Liver (tissue), 2 donors: Measurements from ENCODE around the gene DZANK1.

Experiments used
- CTCF ChIP-seq: fragments of 150-350 bp; IDR thresholded peaks from 2 replicates; pipeline ENCODE4 v1.5.1; 2017; ENCODE audit warnings: improper control_type of control experiment, low read depth, low read length; ENCODE audit not compliant: missing input control
- YY1 ChIP-seq: IDR thresholded peaks from 2 replicates; pipeline ENCODE4 v1.6.1; 2016; ENCODE audit warnings: antibody characterized with exemption, mild to moderate bottlenecking
- donor health status: healthy.

- no peak for TF ChIP-seq CTCF
- no peak for TF ChIP-seq YY1
Observed at GRCh38 chr20:18431206-18431605, 35.6 kb downstream of the DZANK1 start.
